HG03469 (cell line): Measurements from ENCODE around the gene RAB1A.
A peak's percentile ranks its signal among the peaks of the same experiment; 100 is the strongest.

Experiments
- ATAC-seq: cut with Tn5 transposase; IDR thresholded peaks from one replicate; pipeline ENCODE4 v1.9.1; 2021; ENCODE audit warnings: mild to moderate bottlenecking, moderate library complexity, moderate number of reproducible peaks; ENCODE audit not compliant: unreplicated experiment

Gene RAB1A

GRCh38 chr2:65062843-65063825, 66.8 kb downstream of the RAB1A start:
- no peak for ATAC-seq

- no peak for ATAC-seq
Measured at GRCh38 chr2:65061910-65062339, 68.0 kb downstream of the RAB1A start.

- ATAC-seq: no peak
Measured at GRCh38 chr2:65061146-65061909, 68.6 kb downstream of the RAB1A start.

GRCh38 chr2:65059071-65059470, 70.8 kb downstream of the RAB1A start:
- ATAC-seq: no peak

- peak; percentile 29 for ATAC-seq
Measured at GRCh38 chr2:65057391-65058052, 72.4 kb downstream of the RAB1A start.

- no peak for ATAC-seq
Measured at GRCh38 chr2:65057054-65057375, 72.9 kb downstream of the RAB1A start.

GRCh38 chr2:65056215-65057053, 73.5 kb downstream of the RAB1A start, which contains the start of gene CEP68:
Gene CEP68 (plus strand): TSS chr2:65056416. CDS start chr2:65069445, 13,029 bp downstream.
- ATAC-seq: peak; percentile 68

- ATAC-seq: peak; percentile 11
Measured at GRCh38 chr2:65055422-65056214, 74.3 kb downstream of the RAB1A start.

- ATAC-seq: no peak
Measured at GRCh38 chr2:65054749-65055421, 75.0 kb downstream of the RAB1A start.

GRCh38 chr2:65053199-65053598, 76.7 kb downstream of the RAB1A start:
- peak; percentile 57 for ATAC-seq

- no peak for ATAC-seq
Measured at GRCh38 chr2:65050931-65051330, 79.0 kb downstream of the RAB1A start.

GRCh38 chr2:65049010-65049639, 80.8 kb downstream of the RAB1A start:
- no peak for ATAC-seq

- ATAC-seq: no peak
Measured at GRCh38 chr2:65046633-65047407, 83.1 kb downstream of the RAB1A start.

GRCh38 chr2:65045651-65046050, 84.3 kb downstream of the RAB1A start:
- ATAC-seq: no peak

GRCh38 chr2:65044097-65044735, 85.7 kb downstream of the RAB1A start:
- ATAC-seq: no peak

GRCh38 chr2:65043001-65043400, 86.9 kb downstream of the RAB1A start:
- no peak for ATAC-seq
